IPS-18c (cell line): ENCODE results near the gene NLRC5.

Source experiments
- H3K4me3 ChIP-seq: 2 replicates; pipeline ENCODE4 v1.7.0; 2013; ENCODE audit warnings: low read depth, mild to moderate bottlenecking, low read length, moderate library complexity; ENCODE audit not compliant: insufficient read depth
- H3K9me3 ChIP-seq: one replicate; pipeline ENCODE4 v1.6.1; 2013; ENCODE audit warnings: mild to moderate bottlenecking, low read length, moderate library complexity; ENCODE audit not compliant: control insufficient read depth, insufficient read depth

NLRC5 gene

DNA sequence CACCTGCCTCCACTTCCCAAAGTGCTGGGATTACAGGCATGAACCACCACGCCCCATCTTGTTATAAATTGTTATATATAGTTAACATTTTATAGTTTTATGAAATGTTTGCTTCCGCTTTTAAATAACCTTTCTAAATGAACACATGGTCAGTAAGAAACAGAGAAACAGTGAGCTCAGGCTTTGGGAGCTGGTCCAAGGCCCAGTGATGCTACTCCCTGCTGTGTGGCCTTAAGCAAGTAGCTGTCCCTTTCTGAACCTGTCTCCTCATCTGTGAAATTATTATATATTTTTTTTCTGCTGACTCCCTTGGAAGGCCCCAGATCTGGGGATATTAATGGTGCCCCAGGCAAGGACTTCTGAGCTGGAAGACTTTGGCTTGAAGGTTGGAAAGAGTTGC is 122.1 kb downstream of the NLRC5 start:
- H3K4me3 ChIP-seq: no peak overlapping the region

DNA sequence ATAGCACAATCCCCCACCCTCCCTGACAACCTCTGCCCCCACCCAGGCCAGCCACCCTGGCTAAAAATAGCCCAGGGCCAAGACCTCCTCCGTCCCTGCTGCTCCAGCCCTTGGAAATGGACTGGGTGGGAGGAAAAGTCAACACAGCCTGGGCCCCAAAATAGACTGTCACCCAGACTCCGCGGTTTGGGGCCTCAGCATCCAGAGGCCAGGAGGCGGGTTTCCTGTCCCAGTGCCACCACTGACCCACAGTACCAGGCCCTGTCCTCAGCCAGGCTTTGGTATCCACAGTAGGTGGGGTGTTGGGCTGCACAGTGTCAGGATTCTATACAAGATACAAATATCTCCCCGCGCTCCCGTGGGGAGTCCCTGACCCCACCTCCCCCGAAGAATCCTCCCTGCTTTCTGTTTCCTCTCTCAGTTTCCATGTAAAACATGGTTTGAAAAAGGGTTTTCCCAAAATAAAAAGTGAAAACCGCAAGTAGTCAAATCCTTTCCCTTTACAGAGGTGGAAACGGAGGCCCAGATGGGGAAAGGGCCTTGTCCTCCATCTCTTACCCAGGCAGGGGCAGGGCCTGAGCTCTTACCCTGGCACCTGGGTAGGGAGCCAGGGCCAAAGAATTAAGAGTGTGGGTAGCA is 123.2 kb downstream of the NLRC5 start:
- Histone ChIP-seq H3K9me3 (peaks cover 2% of the 10 kb centered on the region), H3K4me3 (no peak overlapping the region)

More for the DNA sequence above, 122.1 kb downstream of the NLRC5 start:
- peaks cover 2% of the 10 kb centered on the region for H3K9me3 ChIP-seq

DNA sequence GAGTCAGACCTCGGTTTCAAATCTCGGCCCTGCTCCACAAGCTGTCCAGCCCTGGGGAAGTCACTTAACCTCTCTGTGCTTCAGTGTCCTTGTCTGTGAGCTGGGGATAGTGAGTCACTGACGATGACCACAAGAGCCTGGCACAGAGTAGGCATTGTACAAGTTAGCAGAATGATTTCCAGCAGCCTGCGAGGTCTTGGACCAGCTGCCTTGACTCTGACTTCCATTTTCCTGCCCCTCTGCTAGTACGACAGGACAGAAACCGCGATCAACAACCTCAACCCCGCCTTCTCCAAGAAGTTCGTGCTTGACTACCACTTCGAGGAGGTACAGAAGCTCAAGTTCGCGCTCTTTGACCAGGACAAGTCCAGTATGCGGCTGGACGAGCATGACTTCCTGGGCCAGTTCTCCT is 123.7 kb downstream of the NLRC5 start:
- peak overlapping the region; percentile 3; the same call in 1 of the 2 replicates for H3K4me3 ChIP-seq

DNA sequence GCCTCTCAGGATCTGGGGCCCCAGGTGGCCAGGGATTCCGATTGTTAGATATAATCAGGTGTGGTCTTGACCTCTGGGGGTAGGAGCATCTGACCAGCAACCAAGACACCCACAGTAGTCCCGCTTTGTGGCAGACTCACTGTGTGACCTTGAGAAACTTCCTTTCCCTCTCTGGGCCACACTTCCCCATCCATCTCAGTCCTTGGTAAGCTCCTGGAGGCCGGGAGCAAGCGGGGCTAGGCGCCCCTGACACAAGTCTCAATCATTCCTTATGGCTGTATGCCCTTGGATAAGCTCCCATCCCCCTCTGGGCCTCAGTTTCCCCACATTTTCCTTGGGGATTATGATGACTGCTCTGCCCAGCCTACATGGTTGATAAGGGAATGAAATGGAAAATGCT is 124.3 kb downstream of the NLRC5 start:
- H3K9me3 ChIP-seq: peaks cover 2% of the 10 kb centered on the region
- no peak overlapping the region for H3K4me3 ChIP-seq

More for the DNA sequence above, 123.7 kb downstream of the NLRC5 start:
- H3K9me3 ChIP-seq: peaks cover 2% of the 10 kb centered on the region

DNA sequence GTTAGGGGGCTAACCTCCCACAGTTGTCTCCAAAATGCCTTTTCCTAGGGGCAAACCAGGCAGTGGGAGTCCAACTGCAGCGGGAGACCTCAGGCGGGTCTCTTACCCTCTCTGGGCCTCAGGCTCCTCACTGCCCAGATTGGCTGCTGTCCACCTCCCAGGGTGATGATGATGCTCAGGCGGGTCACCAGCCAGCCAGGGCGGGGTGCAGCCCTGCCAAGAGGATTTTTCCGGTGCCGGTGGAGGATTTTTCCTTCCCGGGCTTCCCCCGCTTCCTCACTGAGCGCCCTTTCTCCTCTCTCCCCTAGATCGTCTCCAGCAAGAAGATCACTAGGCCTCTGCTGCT is 125.8 kb downstream of the NLRC5 start:
- peaks cover 2% of the 10 kb centered on the region for H3K9me3 ChIP-seq
- no peak overlapping the region for H3K4me3 ChIP-seq

DNA sequence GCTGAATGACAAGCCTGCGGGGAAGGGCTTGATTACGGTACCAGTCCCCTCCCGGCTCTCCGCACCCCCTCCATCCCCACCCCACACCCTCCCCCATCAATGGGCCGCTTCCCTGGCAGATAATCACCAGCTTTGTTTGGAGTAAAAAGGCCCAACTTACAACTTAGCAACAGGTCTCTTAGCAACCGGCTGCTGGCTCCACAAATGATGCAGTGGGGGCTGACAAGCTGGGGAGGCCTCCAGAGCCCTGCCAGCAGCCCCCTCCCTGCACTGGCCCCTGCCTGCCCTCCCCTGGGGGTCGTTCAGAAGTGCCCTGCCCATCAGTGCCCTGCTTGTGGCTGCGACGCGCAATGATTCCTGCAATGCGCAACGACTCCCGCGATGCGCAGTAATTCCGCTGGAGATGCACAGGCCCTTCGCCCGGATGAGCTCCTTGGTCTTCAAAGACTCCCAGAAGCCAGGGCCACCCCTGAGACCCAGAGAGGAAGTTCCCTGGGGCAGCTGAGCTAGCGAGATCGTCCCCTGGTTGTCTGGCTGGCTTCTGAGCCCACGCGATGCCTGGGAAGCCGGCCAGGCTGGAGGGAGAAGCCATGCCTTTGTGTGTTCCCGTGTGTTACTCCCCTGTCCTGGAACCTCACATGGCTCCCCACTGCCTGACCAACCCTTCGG is 126.3 kb downstream of the NLRC5 start:
- Histone ChIP-seq H3K4me3 (no peak overlapping the region), H3K9me3 (peaks cover 2% of the 10 kb centered on the region)

DNA sequence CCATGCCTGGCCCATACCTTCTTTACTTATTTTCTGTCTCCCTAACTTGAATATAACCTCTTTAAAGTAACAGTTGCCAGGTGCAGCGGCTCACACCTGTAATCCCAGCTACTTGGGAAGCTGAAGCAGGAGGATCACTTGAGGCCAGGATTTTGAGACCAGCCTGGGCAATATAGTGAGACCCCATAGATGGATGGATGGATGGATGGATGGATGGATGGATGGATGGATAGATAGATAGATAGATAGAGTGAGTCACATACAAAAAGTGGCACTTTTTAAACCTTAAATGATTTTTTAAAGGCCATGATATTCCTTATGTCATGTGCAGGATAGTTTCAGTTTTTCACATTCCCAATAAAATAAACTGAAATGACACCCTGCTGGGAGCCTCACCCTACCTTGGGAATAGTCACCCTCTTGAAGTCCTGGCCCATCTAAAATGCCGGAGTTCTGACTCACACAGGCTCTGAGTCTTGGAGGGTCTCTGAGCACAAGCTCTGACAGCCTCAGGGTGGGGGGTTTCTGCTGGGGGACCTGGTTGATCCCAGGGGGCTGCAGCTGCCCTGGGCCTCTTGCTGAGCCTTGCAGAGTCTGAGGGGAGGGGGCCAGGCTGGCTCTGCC is 129.2 kb downstream of the NLRC5 start:
- Histone ChIP-seq H3K4me3 (no peak overlapping the region), H3K9me3 (peaks cover 2% of the 10 kb centered on the region)

DNA sequence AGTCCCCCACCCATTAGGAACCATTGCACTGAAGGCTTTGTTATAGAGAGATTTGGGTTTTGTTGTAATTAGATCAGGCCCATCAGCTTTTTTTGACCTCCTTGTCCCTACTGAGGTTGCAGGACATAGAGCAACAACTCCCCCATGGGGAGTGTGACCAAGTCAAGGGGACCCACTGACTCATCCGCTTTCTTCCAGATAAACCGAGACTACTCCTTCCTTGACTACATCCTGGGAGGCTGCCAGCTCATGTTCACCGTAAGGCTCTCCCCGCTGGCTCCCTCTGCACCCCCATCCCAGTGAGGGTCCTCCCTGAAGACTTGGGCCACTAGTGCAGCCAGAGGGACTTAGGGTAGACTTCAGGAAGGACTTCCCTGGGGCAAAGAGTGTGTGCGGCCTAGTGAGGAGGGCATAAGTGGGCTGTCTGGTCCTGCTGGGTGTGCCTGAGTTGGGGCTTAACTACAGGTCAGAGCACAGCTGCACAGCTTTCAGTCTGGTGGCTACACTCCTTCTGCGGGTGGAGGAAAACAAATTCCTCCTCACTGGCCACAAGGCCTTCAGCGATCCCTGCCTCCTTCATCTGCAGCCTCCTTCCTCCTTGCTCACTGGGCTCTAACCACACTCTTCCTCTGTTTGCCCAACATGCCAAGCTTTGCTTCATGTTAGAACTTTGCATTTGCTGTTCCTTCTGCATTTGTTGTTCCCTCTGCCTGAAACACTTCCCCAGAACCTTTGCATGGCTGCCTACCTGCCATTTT is 134.0 kb downstream of the NLRC5 start:
- H3K9me3 ChIP-seq: no peaks in the 10 kb centered on the region

DNA sequence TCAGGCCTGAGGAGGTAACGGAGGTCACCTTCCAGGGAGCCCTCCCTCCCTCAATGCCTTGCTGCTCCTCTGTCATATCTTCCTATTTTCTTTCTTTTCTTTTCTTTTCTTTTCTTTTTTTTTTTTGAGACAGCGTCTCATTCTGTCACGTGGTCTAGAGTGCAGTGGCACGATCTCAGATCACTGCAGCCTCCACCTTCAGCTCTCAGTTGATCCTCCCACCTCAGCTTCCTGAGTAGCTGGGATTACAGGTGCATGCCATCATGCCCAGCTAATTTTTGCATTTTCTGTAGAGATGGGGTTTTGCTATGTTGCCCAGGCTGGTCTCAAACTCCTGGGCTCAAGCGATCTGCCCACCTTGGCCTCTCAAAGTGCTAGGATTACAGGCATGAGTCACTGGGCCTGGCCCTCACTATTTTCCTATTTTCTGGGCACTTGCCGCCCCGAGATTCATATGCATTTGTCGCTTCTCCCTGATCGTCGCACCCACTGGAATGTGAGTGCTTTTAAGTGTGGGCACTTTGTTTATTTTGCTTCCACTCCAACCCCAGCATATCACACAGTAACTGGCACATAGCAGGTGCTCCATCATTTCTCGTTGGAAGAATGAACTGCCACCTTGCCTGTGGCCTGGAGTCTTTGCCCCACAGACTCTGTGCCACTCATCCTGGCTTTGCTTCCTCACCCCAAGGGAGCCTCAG is 134.8 kb downstream of the NLRC5 start:
- H3K9me3 ChIP-seq: no peaks in the 10 kb centered on the region
- no peak overlapping the region for H3K4me3 ChIP-seq

More for the DNA sequence above, 134.0 kb downstream of the NLRC5 start:
- H3K4me3 ChIP-seq: no peak overlapping the region

DNA sequence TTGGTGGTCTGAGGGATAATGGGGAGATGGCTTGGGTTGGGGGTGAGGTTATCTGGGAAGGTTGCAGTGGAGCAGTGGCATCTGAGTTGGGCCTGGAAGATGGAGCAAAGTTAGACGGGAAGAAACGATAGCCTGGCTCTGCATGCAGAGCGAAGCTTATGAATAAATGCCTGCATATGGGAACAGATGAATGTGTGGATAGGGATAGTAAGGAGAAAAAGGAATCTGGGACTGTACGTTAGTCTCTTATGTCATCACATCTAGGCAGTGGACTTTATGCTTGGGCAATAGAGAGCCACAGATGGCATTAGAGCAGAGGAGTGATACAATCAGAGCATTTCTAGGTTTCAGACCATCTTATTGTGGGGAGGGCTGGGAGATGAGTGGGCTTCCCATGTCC is 136.0 kb downstream of the NLRC5 start:
- Histone ChIP-seq H3K4me3 (no peak overlapping the region), H3K9me3 (no peaks in the 10 kb centered on the region)

DNA sequence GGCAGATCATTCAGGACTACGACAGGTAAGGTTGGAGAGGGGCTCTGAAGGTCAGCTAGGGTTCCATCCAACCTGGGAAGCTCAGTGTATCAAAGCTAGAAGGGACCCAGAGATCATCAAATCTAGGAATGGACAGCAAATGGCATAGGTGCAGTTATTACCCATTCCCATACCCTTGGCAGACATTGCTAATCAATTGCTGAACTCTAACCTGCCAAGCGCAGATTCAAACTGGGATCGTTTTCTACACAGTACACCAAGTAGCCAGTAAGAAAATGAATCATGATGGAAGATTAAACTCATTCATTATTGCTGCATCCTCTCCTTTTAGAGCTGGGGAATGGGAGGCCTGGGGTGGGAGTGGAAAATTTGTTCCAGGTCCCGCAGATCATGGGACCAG is 136.6 kb downstream of the NLRC5 start:
- Histone ChIP-seq H3K9me3 (no peaks in the 10 kb centered on the region), H3K4me3 (no peak overlapping the region)

DNA sequence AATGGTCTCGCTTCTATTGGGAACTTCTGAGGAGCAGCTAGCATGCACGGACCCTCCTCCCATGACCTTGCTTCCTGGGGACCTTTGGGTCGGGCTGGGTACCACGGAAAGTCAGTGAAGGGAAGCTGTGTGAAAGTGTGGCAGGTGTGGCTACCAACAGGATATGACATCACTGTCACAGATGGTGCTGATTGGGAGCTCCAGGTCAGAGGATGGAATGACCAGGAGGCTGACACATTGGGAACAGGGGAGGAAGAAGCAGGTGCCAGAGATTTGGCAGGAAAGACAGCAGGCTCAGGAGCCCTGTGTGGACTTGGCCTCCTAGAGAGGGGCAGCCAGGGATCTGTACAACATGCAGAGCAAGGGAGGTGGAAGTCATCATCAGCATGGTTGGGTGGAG is 137.1 kb downstream of the NLRC5 start:
- H3K9me3 ChIP-seq: no peaks in the 10 kb centered on the region

DNA sequence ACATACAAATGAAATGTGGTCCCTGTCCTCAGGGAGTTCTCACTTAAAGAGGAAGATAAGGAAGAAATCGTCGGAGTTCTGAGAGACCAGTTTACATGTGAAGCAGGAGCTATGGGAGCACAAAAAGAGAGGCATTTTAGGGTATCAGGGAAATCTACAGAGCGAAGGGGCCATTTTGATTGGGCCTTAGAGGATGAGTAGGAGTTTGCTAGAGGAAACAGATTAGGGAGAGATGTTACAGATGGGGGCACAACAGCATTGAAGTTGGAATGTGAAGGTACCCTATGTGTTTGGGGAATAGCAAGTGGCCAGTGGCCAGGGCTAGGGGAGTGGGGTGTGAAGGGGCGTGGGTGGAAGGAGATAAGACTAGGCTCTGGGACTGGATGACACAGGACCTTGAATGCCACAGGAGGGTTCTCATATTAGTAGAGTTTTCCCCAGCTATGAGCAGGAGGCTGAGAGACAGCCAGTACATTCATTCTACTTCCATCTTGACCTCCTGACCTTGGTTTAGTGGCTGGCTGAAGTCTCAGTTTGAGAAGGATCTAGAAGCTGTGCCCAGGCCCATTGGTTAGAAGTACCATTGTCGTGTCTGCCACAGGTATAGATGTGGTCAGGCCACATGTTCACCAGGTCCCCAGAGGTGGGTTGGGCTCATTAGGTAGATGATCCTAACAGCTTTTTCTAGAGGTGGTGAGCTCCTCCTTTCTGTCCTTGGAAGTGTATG is 137.8 kb downstream of the NLRC5 start:
- no peak overlapping the region for H3K4me3 ChIP-seq
- H3K9me3 ChIP-seq: no peaks in the 10 kb centered on the region

More for the DNA sequence above, 137.1 kb downstream of the NLRC5 start:
- H3K4me3 ChIP-seq: no peak overlapping the region

DNA sequence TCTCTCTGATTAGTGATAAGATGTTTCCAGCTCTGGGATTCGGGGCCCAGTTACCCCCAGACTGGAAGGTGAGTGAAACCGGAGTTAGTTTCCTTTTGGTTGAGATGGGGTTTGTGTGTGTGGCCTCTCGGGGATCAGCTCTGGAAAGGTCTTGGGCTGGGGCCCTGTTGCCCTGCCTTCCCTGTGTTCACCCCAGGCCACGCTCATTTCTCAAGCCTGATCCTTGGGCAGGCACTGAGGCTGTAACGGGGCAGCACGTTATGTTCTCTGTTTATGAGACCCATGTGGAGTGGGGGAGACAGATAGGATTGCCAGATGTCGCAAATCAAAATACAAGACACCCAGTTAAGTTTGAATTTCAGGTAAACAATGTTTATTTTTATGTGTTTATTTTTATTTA is 138.5 kb downstream of the NLRC5 start:
- Histone ChIP-seq H3K9me3 (no peaks in the 10 kb centered on the region), H3K4me3 (no peak overlapping the region)

DNA sequence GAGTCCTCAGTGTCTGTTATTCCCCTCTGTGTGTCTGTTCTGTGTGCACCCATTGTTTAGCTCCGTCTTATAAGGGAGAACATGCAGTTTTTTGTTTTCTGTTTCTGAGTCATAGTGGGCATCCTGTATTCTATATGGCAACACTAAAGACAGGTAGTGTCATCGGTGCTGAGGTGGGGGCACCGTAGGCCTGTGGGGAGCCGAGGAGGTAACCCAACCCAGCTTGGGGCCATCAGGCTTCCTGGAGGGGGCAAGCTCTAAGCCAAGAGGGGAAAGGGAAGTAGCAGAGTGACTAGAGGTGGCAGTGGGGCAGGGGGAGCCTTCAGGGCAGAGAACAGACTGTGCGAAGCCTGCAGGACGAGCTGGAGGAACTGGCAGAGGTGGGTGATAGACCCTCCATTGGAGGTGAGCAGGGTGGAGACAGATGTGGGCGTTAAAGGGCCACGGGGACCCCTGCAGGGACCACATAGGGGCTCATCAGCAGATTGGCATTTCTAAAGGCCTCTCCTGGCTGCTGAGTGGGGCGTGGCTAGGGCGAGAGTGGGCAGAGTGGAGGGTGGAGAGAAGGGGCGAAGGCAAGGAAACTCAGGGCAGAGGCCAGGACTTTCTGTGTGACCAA is 139.5 kb downstream of the NLRC5 start:
- Histone ChIP-seq H3K9me3 (no peaks in the 10 kb centered on the region), H3K4me3 (no peak overlapping the region)

DNA sequence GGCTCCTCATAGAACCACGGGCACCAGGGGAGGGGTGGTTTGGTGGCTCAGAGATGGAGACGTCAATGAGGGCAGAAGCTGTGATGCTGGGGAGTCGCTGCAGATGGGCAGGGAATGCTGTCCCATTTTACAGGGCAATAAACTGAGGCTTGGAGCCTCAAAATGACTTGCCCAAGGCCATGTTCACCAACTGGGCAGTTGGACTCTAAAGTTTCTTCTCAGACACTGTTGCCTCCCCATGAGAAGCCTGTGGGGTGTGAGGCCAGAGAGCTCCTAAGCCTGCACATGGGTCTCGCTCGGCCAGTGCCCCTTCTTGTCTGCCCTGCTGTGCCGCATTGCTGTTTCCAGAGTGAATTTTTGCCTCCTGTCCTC is 141.6 kb downstream of the NLRC5 start:
- no peak overlapping the region for H3K4me3 ChIP-seq
- no peaks in the 10 kb centered on the region for H3K9me3 ChIP-seq
